Karpas-422 (cell line): ENCODE results near the gene DUSP15. TPM values are rescaled to one million over a fixed set of nuclear protein-coding genes. Genes with fewer than 3 reads are reported as not detected.

Experiments used
- DNase-seq: peaks from one replicate; pipeline ENCODE4 v3.0.0-alpha.2; 2015
- H2AFZ ChIP-seq: fragments of 200-600 bp; sonication (generic); 2 replicates; pipeline ENCODE4 v1.6.1; 2014; ENCODE audit warnings: antibody characterized with exemption, low read length, mixed read lengths
- H3K27ac ChIP-seq: fragments of 200-600 bp; sonication (generic); 2 replicates; pipeline ENCODE4 v1.5.1; 2014; ENCODE audit warnings: mild to moderate bottlenecking, low read length, moderate library complexity
- H3K27me3 ChIP-seq: fragments of 200-600 bp; sonication (generic); 2 replicates; pipeline ENCODE4 v1.6.1; 2014; ENCODE audit warnings: low read length, mixed read lengths
- H3K36me3 ChIP-seq: fragments of 200-600 bp; sonication (generic); 2 replicates; pipeline ENCODE4 v1.6.1; 2014; ENCODE audit warnings: low read length, mixed read lengths; ENCODE audit not compliant: insufficient read depth
- H3K4me1 ChIP-seq: fragments of 200-600 bp; sonication (generic); 2 replicates; pipeline ENCODE4 v1.6.1; 2014; ENCODE audit warnings: mild to moderate bottlenecking, low read length, mixed read lengths
- H3K4me2 ChIP-seq: fragments of 200-600 bp; sonication (generic); 2 replicates; pipeline ENCODE4 v1.6.1; 2014; ENCODE audit warnings: low read length, low read depth, mild to moderate bottlenecking; ENCODE audit not compliant: poor library complexity, severe bottlenecking
- H3K4me3 ChIP-seq: fragments of 200-600 bp; sonication (generic); 2 replicates; pipeline ENCODE4 v1.5.1; 2014; ENCODE audit warnings: mild to moderate bottlenecking, antibody characterized with exemption, low read length, mixed read lengths
- H3K79me2 ChIP-seq: fragments of 200-600 bp; sonication (generic); 2 replicates; pipeline ENCODE4 v1.6.1; 2014; ENCODE audit warnings: mild to moderate bottlenecking, low read length, mixed read lengths
- H3K9ac ChIP-seq: fragments of 200-600 bp; sonication (generic); 2 replicates; pipeline ENCODE4 v1.6.0; 2014; ENCODE audit warnings: low read length
- H3K9me2 ChIP-seq: fragments of 200-600 bp; sonication (generic), shearing (Covaris generic); replicated peaks from 2 replicates; pipeline ENCODE4 v1.6.0; 2014; ENCODE audit warnings: mild to moderate bottlenecking, low read length, moderate library complexity; ENCODE audit not compliant: insufficient read depth
- H3K9me3 ChIP-seq: fragments of 300-700, 200-600 bp; sonication (generic); 2 replicates; pipeline ENCODE4 v1.6.1; 2014; ENCODE audit warnings: low read length, mixed read lengths
- H4K20me1 ChIP-seq: fragments of 200-600 bp; sonication (generic); 2 replicates; pipeline ENCODE4 v1.6.1; 2014; ENCODE audit warnings: mild to moderate bottlenecking, antibody characterized with exemption, low read length, low read depth; ENCODE audit not compliant: insufficient read depth
- total RNA-seq: library from RNA; depleted of rRNA; stranded (reverse); fragments of >200 nt; shearing (Covaris generic); gene quantifications from 2 replicates; pipeline ENCODE4 v1.2.3, GENCODE V29; 2014; ENCODE audit warnings: low replicate concordance

DUSP15 gene
- total RNA-seq, 1 experiment from 2014 or later: not detected

DNA sequence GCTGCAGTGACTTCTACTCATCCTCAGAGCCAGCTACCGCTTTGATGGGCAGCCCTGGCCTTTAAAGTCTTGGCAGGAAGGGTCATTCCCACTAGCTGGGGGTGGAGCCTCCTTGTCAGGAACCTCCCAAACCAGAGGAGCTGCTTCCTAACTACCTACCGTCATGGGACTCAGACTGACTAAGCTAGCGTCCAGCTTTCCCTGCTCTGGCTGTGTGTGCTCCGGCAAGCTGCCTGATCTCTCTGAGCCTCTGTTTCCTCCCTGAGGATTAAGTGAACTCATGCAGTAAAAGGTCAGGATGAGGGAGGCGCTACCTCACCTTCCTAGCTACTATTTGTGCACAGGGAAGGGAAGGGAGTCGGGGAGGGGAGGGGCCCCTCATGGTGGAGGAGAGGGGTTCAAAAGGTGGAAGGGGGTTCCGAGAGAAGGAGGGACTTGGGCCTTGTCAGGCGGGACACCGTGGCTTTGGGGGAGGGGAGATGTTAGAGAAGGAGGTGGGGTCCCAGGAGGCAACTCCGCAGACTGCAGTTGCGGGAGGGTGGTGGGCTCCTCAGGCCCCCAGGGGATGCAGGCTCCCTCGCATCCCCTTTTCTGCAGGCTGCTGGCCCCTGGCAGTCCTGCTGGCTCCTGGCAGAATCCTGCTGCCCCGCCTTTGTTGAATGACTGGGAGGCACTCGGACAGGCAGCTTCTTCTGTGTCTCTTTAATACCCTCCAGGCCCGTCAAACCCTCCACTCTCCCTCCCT is 9.8 kb downstream of the DUSP15 start:
- Histone ChIP-seq H3K27ac (no peak overlapping the region), H3K9me2 (no peaks in the 10 kb centered on the region), H3K9ac (no peak overlapping the region), H3K27me3 (no peaks in the 10 kb centered on the region), H3K79me2 (no peaks in the 10 kb centered on the region), H3K9me3 (no peaks in the 10 kb centered on the region), H3K4me2 (no peak overlapping the region), H3K4me1 (peaks cover 7% of the 10 kb centered on the region), H2AFZ (no peak overlapping the region), H4K20me1 (no peaks in the 10 kb centered on the region), H3K36me3 (no peaks in the 10 kb centered on the region), H3K4me3 (no peak overlapping the region)
- no peak for DNase-seq

DNA sequence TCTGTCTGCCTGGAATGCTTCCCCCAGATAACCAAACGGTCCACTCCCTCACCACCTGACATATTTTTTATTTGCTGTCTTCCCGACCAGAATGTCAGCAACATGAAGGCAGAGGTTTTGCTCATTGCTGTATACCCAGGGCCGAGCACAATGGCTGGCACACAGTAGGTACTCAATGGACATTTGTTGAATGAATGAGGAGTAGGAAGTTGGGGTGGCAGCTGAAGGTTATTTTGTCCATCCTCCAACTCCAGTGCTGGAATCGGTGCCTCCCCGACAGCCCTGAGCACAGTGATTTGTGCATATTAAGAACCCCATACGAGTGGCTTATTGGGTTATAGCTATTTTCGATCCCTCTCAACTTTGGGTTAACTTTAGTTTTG is 10.3 kb downstream of the DUSP15 start:
- Histone ChIP-seq H3K79me2 (no peaks in the 10 kb centered on the region), H3K27ac (no peak overlapping the region), H3K36me3 (no peaks in the 10 kb centered on the region), H4K20me1 (no peaks in the 10 kb centered on the region), H3K9ac (no peak overlapping the region), H3K9me3 (no peaks in the 10 kb centered on the region), H3K4me3 (no peak overlapping the region), H3K9me2 (no peaks in the 10 kb centered on the region), H3K4me1 (peaks cover 7% of the 10 kb centered on the region), H3K27me3 (no peaks in the 10 kb centered on the region), H2AFZ (no peak overlapping the region), H3K4me2 (no peak overlapping the region)
- no peak for DNase-seq

GRCh38 chr20:31859266-31859997 is 10.9 kb downstream of the DUSP15 start:
- no peaks in the 10 kb centered on the region for H4K20me1 ChIP-seq
- no peak overlapping the region for H3K4me3 ChIP-seq
- H3K36me3 ChIP-seq: no peaks in the 10 kb centered on the region
- H3K79me2 ChIP-seq: no peaks in the 10 kb centered on the region
- H3K27me3 ChIP-seq: no peaks in the 10 kb centered on the region
- H3K4me2 ChIP-seq: no peak overlapping the region
- H2AFZ ChIP-seq: no peak overlapping the region
- no peak overlapping the region for H3K27ac ChIP-seq
- peaks cover 7% of the 10 kb centered on the region for H3K4me1 ChIP-seq
- no peaks in the 10 kb centered on the region for H3K9me3 ChIP-seq
- no peak overlapping the region for H3K9ac ChIP-seq
- H3K9me2 ChIP-seq: no peaks in the 10 kb centered on the region
- DNase-seq: no peak

- no peak overlapping the region for H3K4me3 ChIP-seq
- no peak overlapping the region for H3K4me2 ChIP-seq
- DNase-seq: no peak
- H3K9me3 ChIP-seq: no peaks in the 10 kb centered on the region
- no peak overlapping the region for H2AFZ ChIP-seq
- H3K79me2 ChIP-seq: no peaks in the 10 kb centered on the region
- no peaks in the 10 kb centered on the region for H3K27me3 ChIP-seq
- H3K27ac ChIP-seq: no peak overlapping the region
- H3K9me2 ChIP-seq: no peaks in the 10 kb centered on the region
- H3K9ac ChIP-seq: no peak overlapping the region
- peaks cover 7% of the 10 kb centered on the region for H3K4me1 ChIP-seq
- no peaks in the 10 kb centered on the region for H4K20me1 ChIP-seq
- H3K36me3 ChIP-seq: no peaks in the 10 kb centered on the region
Observed at GRCh38 chr20:31858760-31859083, 11.6 kb downstream of the DUSP15 start.

GRCh38 chr20:31857861-31858759 is 12.2 kb downstream of the DUSP15 start:
- Histone ChIP-seq H3K9ac (no peak overlapping the region), H3K4me2 (no peak overlapping the region), H2AFZ (no peak overlapping the region), H3K9me3 (no peaks in the 10 kb centered on the region), H3K4me3 (no peak overlapping the region), H3K27ac (no peak overlapping the region), H3K79me2 (no peaks in the 10 kb centered on the region), H4K20me1 (no peaks in the 10 kb centered on the region), H3K36me3 (no peaks in the 10 kb centered on the region), H3K4me1 (peaks cover 7% of the 10 kb centered on the region), H3K27me3 (no peaks in the 10 kb centered on the region), H3K9me2 (no peaks in the 10 kb centered on the region)
- DNase-seq: no peak

DNA sequence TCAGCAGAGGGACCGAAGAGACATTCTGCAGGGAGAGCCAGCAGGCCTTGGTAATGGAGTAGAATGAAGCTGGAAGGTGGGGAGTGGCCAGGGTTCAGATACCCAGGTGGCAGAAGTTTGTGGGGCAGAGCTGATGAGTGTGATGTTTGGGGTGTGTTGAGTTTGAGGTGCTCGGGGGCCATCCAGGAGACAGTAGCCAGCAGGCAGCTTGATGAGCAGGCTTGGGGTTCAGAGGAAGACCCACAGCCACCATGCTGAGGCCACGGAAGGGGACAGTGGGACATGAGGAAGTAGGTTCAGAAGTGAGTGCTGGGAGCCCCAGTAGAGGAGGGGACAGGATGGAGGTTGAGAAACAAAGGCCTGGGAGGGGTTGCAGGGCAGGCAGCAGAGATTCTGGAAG is 13.8 kb downstream of the DUSP15 start:
- Histone ChIP-seq H3K9ac (no peak overlapping the region), H3K27me3 (no peaks in the 10 kb centered on the region), H3K79me2 (no peaks in the 10 kb centered on the region)

DNA sequence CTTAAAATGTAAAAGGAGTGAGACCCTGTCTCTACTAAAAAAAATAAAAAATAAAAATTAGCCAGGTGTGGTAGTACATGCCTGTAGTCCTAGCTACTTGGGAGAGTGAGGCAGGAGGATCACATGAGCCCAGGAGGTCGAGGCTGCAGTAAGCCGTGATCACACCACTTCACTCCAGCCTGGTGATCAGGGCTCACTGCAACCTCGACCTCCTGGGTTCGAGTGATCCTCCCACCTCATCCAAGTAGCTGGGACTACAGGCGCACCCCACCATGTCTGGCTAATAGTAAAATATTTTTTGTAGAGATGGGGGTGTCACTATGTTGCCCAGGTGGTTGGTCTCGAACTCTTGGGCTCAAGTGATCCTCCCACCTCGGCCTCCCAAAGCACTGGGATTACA is 16.8 kb downstream of the DUSP15 start:
- no peaks in the 10 kb centered on the region for H4K20me1 ChIP-seq
- no peaks in the 10 kb centered on the region for H3K9me3 ChIP-seq
- no peak overlapping the region for H3K4me2 ChIP-seq
- H3K27ac ChIP-seq: no peak overlapping the region
- H3K9ac ChIP-seq: no peak overlapping the region
- H3K36me3 ChIP-seq: no peaks in the 10 kb centered on the region
- H3K4me3 ChIP-seq: no peak overlapping the region
- no peaks in the 10 kb centered on the region for H3K27me3 ChIP-seq
- DNase-seq: no peak
- no peak overlapping the region for H2AFZ ChIP-seq
- no peaks in the 10 kb centered on the region for H3K79me2 ChIP-seq
- H3K4me1 ChIP-seq: peaks cover 2% of the 10 kb centered on the region; the same call in 1 of the 2 replicates
- H3K9me2 ChIP-seq: no peaks in the 10 kb centered on the region

More for the DNA sequence above, 13.8 kb downstream of the DUSP15 start:
- Histone ChIP-seq H3K36me3 (no peaks in the 10 kb centered on the region), H3K9me2 (no peaks in the 10 kb centered on the region), H3K4me1 (peaks cover 7% of the 10 kb centered on the region), H3K9me3 (no peaks in the 10 kb centered on the region), H3K27ac (no peak overlapping the region), H3K4me3 (no peak overlapping the region), H4K20me1 (no peaks in the 10 kb centered on the region), H2AFZ (no peak overlapping the region), H3K4me2 (no peak overlapping the region)
- no peak for DNase-seq
